Astrocyte of the spinal cord (primary cell): ENCODE results near the gene AQP1.
A peak's percentile ranks its signal among the peaks of the same experiment; 100 is the strongest.

Experiments
- DNase-seq: peaks from one replicate; pipeline ENCODE4 v3.0.0; 2011; ENCODE audit warnings: low read depth, low spot score
- H3K4me3 ChIP-seq: 2 replicates; pipeline ENCODE4 v1.5.1; 2011; ENCODE audit warnings: low read depth, mild to moderate bottlenecking, low read length, moderate library complexity
- CTCF ChIP-seq: IDR thresholded peaks from 2 replicates; pipeline ENCODE4 v1.5.1; 2012; ENCODE audit warnings: low read depth, mild to moderate bottlenecking, low read length, inconsistent platforms
- in situ Hi-C: cut with HindIII; loops from 2 replicates; pipeline ENCODE4 v1.10.0; 2017; ENCODE audit warnings: low sequenced_read_pairs

The AQP1 gene

DNA sequence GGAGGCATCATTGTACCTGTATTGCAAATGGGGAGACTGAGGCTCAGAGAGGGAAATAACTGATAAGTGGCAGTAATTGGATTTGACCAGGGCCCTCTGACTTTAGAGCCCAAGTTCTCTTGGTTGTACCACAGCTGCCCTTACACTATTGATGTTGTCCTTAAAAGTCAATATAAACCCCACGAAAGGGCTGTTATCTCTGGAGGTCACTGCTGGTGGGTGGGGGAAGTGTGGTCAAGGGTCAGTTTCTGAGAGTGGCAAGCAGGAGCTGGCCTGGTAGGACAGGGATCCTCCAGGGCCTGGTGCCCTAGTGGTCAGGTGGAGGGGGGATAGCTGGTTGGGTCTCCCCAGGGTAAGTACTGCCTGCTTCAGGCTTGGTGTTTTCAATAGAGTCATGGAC, 44.2 kb upstream of the AQP1 start:
- H3K4me3 ChIP-seq, result no peak overlapping the region
- no peak for DNase-seq
- TF ChIP-seq CTCF, result no peak
- in situ Hi-C loops, result no loop called here

GRCh38 chr7:30869794-30870611, 41.6 kb upstream of the AQP1 start:
- in situ Hi-C loops, result no loop called here
- no peak overlapping the region for H3K4me3 ChIP-seq
- no peak for TF ChIP-seq CTCF
- DNase-seq, result peak; percentile 60

GRCh38 chr7:30870821-30871518, 40.7 kb upstream of the AQP1 start:
- in situ Hi-C loops, result no loop called here
- DNase-seq, result no peak
- TF ChIP-seq CTCF, result no peak
- no peak overlapping the region for H3K4me3 ChIP-seq

DNA sequence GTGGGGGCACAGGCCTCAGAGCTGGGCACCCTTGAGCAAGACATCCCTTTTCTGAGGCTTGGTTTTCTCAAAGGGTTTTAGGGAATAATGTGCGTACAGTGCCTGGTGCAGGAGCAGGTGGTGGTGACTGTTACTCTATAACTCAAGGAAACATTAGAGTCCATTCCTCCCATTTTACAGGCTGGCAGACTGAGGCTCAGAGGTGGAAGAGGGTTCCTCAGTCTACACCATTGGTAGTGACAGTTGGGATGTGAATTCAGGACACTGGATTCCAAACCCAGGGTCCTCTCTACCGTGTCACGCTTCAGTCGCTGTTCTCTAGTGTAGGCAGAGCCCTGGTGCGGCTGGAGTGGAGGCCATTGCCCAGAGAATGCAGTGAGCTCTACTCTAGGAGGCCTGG, 40.0 kb upstream of the AQP1 start:
- no peak for DNase-seq
- in situ Hi-C loops, result no loop called here
- TF ChIP-seq CTCF, result no peak
- no peak overlapping the region for H3K4me3 ChIP-seq

DNA sequence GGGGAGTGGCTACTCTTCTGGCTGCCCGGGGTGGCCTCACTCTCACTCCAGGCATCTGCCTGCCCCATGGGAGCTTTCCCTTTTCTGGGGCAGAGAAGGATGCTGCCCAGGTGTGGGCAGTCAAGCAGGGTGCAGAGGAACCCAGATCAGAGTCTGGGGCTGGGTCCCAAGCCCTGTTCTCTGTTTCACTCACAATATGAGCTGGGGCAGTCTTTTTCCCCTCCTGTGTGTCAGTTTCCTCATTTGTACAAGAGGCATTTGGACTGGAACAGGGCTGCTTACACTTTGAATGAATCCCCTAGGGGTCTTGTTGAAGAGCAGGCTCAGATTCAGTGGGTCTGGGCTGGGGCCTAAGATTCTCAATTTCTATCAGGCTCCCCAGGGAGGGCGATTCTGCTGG, 38.4 kb upstream of the AQP1 start:
- no peak for DNase-seq
- in situ Hi-C loops, result no loop called here
- H3K4me3 ChIP-seq, result no peak overlapping the region
- TF ChIP-seq CTCF, result no peak

DNA sequence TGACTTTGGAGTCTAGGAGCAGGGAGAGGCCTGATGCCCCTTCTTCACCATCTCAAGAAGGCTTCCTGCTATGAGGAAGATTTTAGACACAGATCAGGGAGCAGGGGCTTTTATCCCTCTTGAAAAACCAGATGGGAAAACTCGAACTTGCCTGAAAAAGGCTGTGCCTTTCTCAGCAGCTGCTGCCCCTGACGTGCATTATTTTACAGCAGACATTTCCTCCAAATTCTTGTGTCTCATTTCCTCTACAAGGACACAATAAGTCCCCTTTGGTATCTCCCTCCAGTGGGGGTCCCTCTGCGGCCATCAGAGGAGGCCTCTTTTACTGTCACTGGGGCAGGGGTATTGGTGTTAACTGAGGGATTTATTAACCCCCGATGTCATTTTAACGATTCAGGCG, 38.0 kb upstream of the AQP1 start:
- in situ Hi-C loops, result no loop called here
- no peak for DNase-seq
- TF ChIP-seq CTCF, result no peak
- H3K4me3 ChIP-seq, result no peak overlapping the region
